Astrocyte (in vitro differentiated cells and primary cell): ENCODE measurements around the gene PSMG3.

ENCODE experiments used
- EZH2 ChIP-seq: IDR thresholded peaks from 2 replicates; pipeline ENCODE4 v1.6.1; 2012; ENCODE audit warnings: mild to moderate bottlenecking, low read length, inconsistent platforms; ENCODE audit not compliant: insufficient read depth
- TF ChIP-seq, protein P1 (sequence below): IDR thresholded peaks from 2 replicates; pipeline ENCODE4 v1.5.1; 2011; ENCODE audit warnings: low read depth, mild to moderate bottlenecking, inconsistent platforms, low read length, moderate library complexity; ENCODE audit not compliant: insufficient read depth

DNA sequence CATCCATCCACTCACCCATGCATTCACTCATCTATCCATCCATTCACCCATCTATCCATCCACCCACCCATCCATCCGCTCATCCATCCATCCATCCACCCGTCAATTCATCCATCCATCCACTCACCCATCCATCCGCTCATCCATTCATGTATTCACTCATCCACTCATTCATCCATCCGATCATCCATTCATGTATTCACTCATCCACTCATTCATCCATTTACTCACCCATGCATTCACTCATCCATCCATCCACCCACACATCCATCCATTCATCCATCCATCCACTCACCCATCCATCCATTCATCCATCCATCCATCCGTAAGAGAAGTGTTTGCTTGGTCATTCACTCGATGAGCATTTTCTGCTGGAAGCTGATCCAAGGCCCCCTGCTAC lies 8.7 kb upstream of the PSMG3 start:
- TF ChIP-seq EZH2: no peak
- TF ChIP-seq, protein P1, sequence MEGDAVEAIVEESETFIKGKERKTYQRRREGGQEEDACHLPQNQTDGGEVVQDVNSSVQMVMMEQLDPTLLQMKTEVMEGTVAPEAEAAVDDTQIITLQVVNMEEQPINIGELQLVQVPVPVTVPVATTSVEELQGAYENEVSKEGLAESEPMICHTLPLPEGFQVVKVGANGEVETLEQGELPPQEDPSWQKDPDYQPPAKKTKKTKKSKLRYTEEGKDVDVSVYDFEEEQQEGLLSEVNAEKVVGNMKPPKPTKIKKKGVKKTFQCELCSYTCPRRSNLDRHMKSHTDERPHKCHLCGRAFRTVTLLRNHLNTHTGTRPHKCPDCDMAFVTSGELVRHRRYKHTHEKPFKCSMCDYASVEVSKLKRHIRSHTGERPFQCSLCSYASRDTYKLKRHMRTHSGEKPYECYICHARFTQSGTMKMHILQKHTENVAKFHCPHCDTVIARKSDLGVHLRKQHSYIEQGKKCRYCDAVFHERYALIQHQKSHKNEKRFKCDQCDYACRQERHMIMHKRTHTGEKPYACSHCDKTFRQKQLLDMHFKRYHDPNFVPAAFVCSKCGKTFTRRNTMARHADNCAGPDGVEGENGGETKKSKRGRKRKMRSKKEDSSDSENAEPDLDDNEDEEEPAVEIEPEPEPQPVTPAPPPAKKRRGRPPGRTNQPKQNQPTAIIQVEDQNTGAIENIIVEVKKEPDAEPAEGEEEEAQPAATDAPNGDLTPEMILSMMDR: no peak
